Endothelial cell of umbilical vein (primary cell): ENCODE measurements around the gene OTUD6A. TPM values are rescaled to one million over a fixed set of nuclear protein-coding genes. Genes with fewer than 3 reads are reported as not detected.

ENCODE experiments used
- BruUV-seq: library from RNA; stranded (reverse); fragments of 400-500 nt; replicated peaks from 2 replicates; lab custom pipeline; 2021; lab: Mats Ljungman, UMichigan
- CTCF ChIA-PET: fragments of 300-600, 350-600 bp; sonication (Branson Sonifier 250); formaldehyde crosslinking; loops from one replicate; lab custom pipeline; 2021; ENCODE audit warnings: antibody characterized with exemption, inconsistent platforms; lab: Charles Lee
- POLR2A ChIA-PET: fragments of 300-600, 350-600 bp; sonication (Branson Sonifier 250); formaldehyde crosslinking; loops from one replicate; lab custom pipeline; 2021; ENCODE audit warnings: antibody characterized with exemption, inconsistent platforms; lab: Charles Lee
- DNase-seq: peaks from one replicate; pipeline ENCODE4 v3.0.0-alpha.2; 2011; ENCODE audit warnings: low read depth, low spot score
- FAIRE-seq: peaks from 2 replicates; lab custom pipeline; 2011; peaks lifted over from hg19 to GRCh38; lab: Jason Lieb, UNC
- H2AFZ ChIP-seq: 2 replicates; pipeline ENCODE4 v1.6.0; 2012; ENCODE audit warnings: low read depth, low read length, control low read depth, inconsistent platforms
- H3K27ac ChIP-seq: 2 replicates; pipeline ENCODE4 v1.5.1; 2011; ENCODE audit warnings: low read depth, mild to moderate bottlenecking, control low read depth, low read length, moderate library complexity; ENCODE audit not compliant: insufficient read depth
- H3K27me3 ChIP-seq, 2 experiments: 2 replicates each; pipeline versions ENCODE4 v1.6.0 to v1.6.1; 2011; ENCODE audit warnings: low read length in 2 of 2, mixed read lengths in 1 of 2; ENCODE audit not compliant: control insufficient read depth in 2 of 2, insufficient read depth in 2 of 2
- H3K36me3 ChIP-seq, 2 experiments: 2 replicates in 1 of 2; 3 replicates in 1 of 2; pipeline ENCODE4 v1.5.1; 2011; ENCODE audit warnings: low read length in 2 of 2, mild to moderate bottlenecking in 1 of 2, moderate library complexity in 1 of 2; ENCODE audit not compliant: control insufficient read depth in 2 of 2, insufficient read depth in 2 of 2; ENCODE audit errors: extremely low read depth in 1 of 2
- H3K4me1 ChIP-seq: 3 replicates; pipeline ENCODE4 v1.5.1; 2011; ENCODE audit warnings: mild to moderate bottlenecking, low read length; ENCODE audit not compliant: control insufficient read depth, insufficient read depth; ENCODE audit errors: extremely low read depth
- H3K4me2 ChIP-seq: 2 replicates; pipeline ENCODE4 v1.6.1; 2011; ENCODE audit warnings: low read length, control low read depth, mixed read lengths; ENCODE audit not compliant: insufficient read depth
- H3K4me3 ChIP-seq, 3 experiments: fragments of 200-600 bp in 1 of 3; sonication (generic), shearing (Covaris generic) in 1 of 3; replicated peaks in 1 of 3; 2 replicates each; pipeline ENCODE4 v1.5.1; 2011 to 2016; ENCODE audit warnings: control low read depth in 3 of 3, low read length in 3 of 3, mild to moderate bottlenecking in 2 of 3, inconsistent platforms in 1 of 3, low read depth in 1 of 3, moderate library complexity in 1 of 3; ENCODE audit not compliant: insufficient read depth in 1 of 3
- H3K79me2 ChIP-seq: 2 replicates; pipeline ENCODE4 v1.6.0; 2012; ENCODE audit warnings: low read length, inconsistent platforms; ENCODE audit not compliant: control insufficient read depth, insufficient read depth
- H3K9ac ChIP-seq: replicated peaks from 2 replicates; pipeline ENCODE3; 2011; ENCODE audit warnings: low read length, control low read depth; ENCODE audit not compliant: insufficient read depth; ENCODE audit errors: extremely low read depth
- H3K9me1 ChIP-seq: replicated peaks from 3 replicates; pipeline ENCODE4 v1.6.0; 2011; ENCODE audit warnings: mild to moderate bottlenecking, low read length; ENCODE audit not compliant: control insufficient read depth, insufficient read depth; ENCODE audit errors: extremely low read depth
- H3K9me3 ChIP-seq: replicated peaks from 2 replicates; pipeline ENCODE4 v1.5.1; 2012; ENCODE audit warnings: low read length, inconsistent platforms; ENCODE audit not compliant: control insufficient read depth, insufficient read depth
- H4K20me1 ChIP-seq: replicated peaks from 2 replicates; pipeline ENCODE3; 2011; ENCODE audit warnings: mild to moderate bottlenecking, low read length; ENCODE audit not compliant: control insufficient read depth, insufficient read depth; ENCODE audit errors: extremely low read depth
- EZH2 ChIP-seq: IDR thresholded peaks from 2 replicates; pipeline ENCODE4 v1.6.1; 2012; ENCODE audit warnings: borderline replicate concordance, low read depth, mild to moderate bottlenecking, moderate library complexity, low read length, inconsistent platforms; ENCODE audit not compliant: severe bottlenecking
- FOS ChIP-seq: IDR thresholded peaks from 2 replicates; pipeline ENCODE4 v1.6.1; 2011; ENCODE audit warnings: mild to moderate bottlenecking, low read length, moderate library complexity, borderline replicate concordance; ENCODE audit not compliant: insufficient read depth
- GATA2 ChIP-seq: IDR thresholded peaks from 2 replicates; pipeline ENCODE4 v1.7.0; 2011; ENCODE audit warnings: low read depth, mild to moderate bottlenecking, moderate library complexity, mixed read lengths, low read length; ENCODE audit not compliant: insufficient read length, insufficient read depth
- JUN ChIP-seq: IDR thresholded peaks from 2 replicates; pipeline ENCODE4 v1.6.1; 2011; ENCODE audit warnings: borderline replicate concordance, low read depth; ENCODE audit not compliant: insufficient read length, insufficient read depth
- dilution Hi-C: fragments of 300-500 bp; cut with MboI; formaldehyde crosslinking; loops from one replicate; pipeline ENCODE4 v1.15.0; 2019; ENCODE audit warnings: low sequenced_read_pairs; ENCODE audit not compliant: extremely low pct_ligation_motif_present
- intact Hi-C: fragments of 100-400 bp; cut with micrococcal nuclease; formaldehyde crosslinking; loops from one replicate; pipeline ENCODE4 v1.10.0; 2022
- polyA plus RNA-seq, 4 experiments: library from polyadenylated mRNA; depleted of rRNA in 3 of 4; stranded (reverse) in 3 of 4; unstranded in 1 of 4; fragments of >200 nt; gene quantifications; 2 replicates each; pipeline versions ENCODE4 v1.2.1 to v1.2.3, GENCODE V29; 2011 to 2012; ENCODE audit warnings: missing spikeins in 1 of 4
- total RNA-seq: library from RNA; stranded (reverse); gene quantifications from 2 replicates; pipeline ENCODE4 v1.2.3, GENCODE V29; 2021

Gene OTUD6A
- total and polyA plus RNA-seq, 2 donors (not counting 3 experiments of a cell fraction or from before 2014, with no cell fraction given) = not detected

DNA sequence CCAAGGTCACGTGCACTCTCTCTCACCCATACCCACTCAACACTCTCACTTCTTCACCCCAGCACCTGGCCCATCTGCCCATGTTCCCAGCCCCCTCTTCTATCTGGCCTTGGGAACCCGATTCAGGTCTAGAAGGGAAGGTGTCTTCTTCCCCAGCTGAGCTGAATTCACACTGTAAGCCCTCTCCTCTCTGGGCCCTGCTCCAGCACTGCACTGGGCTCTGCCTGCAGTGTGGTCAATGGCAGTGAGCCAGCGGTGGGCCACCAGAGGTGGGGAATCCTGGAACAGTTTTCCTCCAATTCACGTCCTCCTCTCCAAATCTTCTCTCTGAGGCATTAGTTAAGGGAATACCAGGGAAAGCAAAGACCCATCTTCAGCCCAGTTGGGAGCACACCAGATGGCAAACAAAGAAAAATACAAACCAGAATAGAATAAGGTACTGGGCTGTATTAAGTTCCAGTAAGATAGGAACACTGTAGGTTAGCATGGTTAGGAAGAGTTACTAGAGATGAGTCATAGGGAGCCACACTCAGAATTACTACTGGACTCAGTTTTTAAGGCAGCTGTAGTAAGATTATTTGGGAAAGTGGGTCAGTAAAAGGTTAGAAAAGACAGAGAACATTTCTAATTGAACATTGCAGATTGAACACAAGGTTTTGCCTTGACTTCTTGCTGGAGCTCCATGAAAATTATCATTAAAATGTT, 17.6 kb upstream of the OTUD6A start:
- peak; percentile 90 for FAIRE-seq
- ChIA-PET POLR2A (no interaction called here), CTCF (interaction anchor here (1.4 kb wide), 1 partner anchor 12 kb away, joined by 5 read pairs; no protein-coding TSS in a partner anchor)
- no TSS peak for BruUV-seq
- H3K9me1 ChIP-seq = no peaks in the 10 kb centered on the region
- no peaks in the 10 kb centered on the region for H3K36me3 ChIP-seq
- TF ChIP-seq JUN (no peak), FOS (peak; percentile 64), GATA2 (peak; percentile 54)
- H3K27me3 ChIP-seq = no peaks in the 10 kb centered on the region
- H3K79me2 ChIP-seq = no peaks in the 10 kb centered on the region
- dilution Hi-C loops = no loop called here
- H3K4me1 ChIP-seq = peaks cover 25% of the 10 kb centered on the region
- no peak overlapping the region for H3K4me2 ChIP-seq
- no peaks in the 10 kb centered on the region for H3K9me3 ChIP-seq
- no peaks in the 10 kb centered on the region for H4K20me1 ChIP-seq
- DNase-seq = peak; percentile 28
- H2AFZ ChIP-seq = no peak overlapping the region
- peak overlapping the region; percentile 9 for H3K27ac ChIP-seq
- H3K9ac ChIP-seq = no peak overlapping the region
- no peak overlapping the region for H3K4me3 ChIP-seq
- intact Hi-C loops = no loop called here

GRCh38 chrX:70046978-70047377, 15.3 kb upstream of the OTUD6A start:
- H3K9ac ChIP-seq = peak overlapping the region; percentile 35
- TF ChIP-seq EZH2 (no peak), JUN (peak; percentile 77), FOS (peak; percentile 52)
- H3K4me3 ChIP-seq = no peak overlapping the region
- no peaks in the 10 kb centered on the region for H3K27me3 ChIP-seq
- no peaks in the 10 kb centered on the region for H3K36me3 ChIP-seq
- CTCF ChIA-PET = interaction anchor here (0.7 to 1.6 kb wide), 5 partner anchors 14 to 86 kb away, joined by 3 to 4 read pairs (median 3); partner anchors contain the start of gene IGBP1
- no peaks in the 10 kb centered on the region for H3K79me2 ChIP-seq
- FAIRE-seq = peak; percentile 90
- peak; percentile 48 for DNase-seq
- no peaks in the 10 kb centered on the region for H3K9me1 ChIP-seq
- H3K4me1 ChIP-seq = peaks cover 25% of the 10 kb centered on the region
- no peak overlapping the region for H2AFZ ChIP-seq
- no peaks in the 10 kb centered on the region for H3K9me3 ChIP-seq
- BruUV-seq = no TSS peak
- POLR2A ChIA-PET = no interaction called here
- peak overlapping the region; percentile 12 for H3K4me2 ChIP-seq
- dilution Hi-C loops = no loop called here
- H3K27ac ChIP-seq = peak overlapping the region; percentile 75
- intact Hi-C loops = loop anchor here (1.0 to 2.0 kb wide), 2 partner anchors 42 to 86 kb away; partner anchors contain the start of gene IGBP1
- H4K20me1 ChIP-seq = no peaks in the 10 kb centered on the region
